ENCODE results near the gene CENPI. TPM values are rescaled to one million over a fixed set of nuclear protein-coding genes. Genes with fewer than 3 reads are reported as not detected.
A peak's percentile ranks its signal among the peaks of the same experiment; 100 is the strongest.

Gene CENPI
- polyA plus RNA-seq, 1 donor (not counting 4 experiments of a cell fraction or from before 2014, with no cell fraction given) = 10.5 TPM

- Histone ChIP-seq H3K9ac (ENCODE audit: control insufficient read depth, extremely low read depth, insufficient read depth, low read length) (no peak overlapping the region), H3K79me2 (ENCODE audit: control insufficient read depth, insufficient read depth, low read length) (no peaks in the 10 kb centered on the region), H2AFZ (ENCODE audit: control insufficient read depth, low read length) (no peak overlapping the region), H3K36me3 (ENCODE audit: control insufficient read depth in 2 of 2, extremely low read depth in 1 of 2, insufficient read depth in 2 of 2, low read length in 2 of 2) (no peaks in the 10 kb centered on the region), H3K4me1 (ENCODE audit: control insufficient read depth, extremely low read depth, insufficient read depth, low read length) (no peaks in the 10 kb centered on the region), H3K9me1 (ENCODE audit: control insufficient read depth, extremely low read depth, insufficient read depth, low read length) (no peaks in the 10 kb centered on the region), H3K4me3 (ENCODE audit: control insufficient read depth in 2 of 3, extremely low read depth in 1 of 3, insufficient read depth in 2 of 3, low read depth in 1 of 3, low read length in 3 of 3) (no peak overlapping the region), H3K27me3 (ENCODE audit: control insufficient read depth, extremely low read depth, insufficient read depth, low read length) (no peaks in the 10 kb centered on the region), H3K9me3 (ENCODE audit: control insufficient read depth, low read depth, low read length) (no peaks in the 10 kb centered on the region), H3K27ac (ENCODE audit: control insufficient read depth, insufficient read depth, low read length) (no peak overlapping the region), H4K20me1 (ENCODE audit: control insufficient read depth, extremely low read depth, insufficient read depth, low read length) (no peaks in the 10 kb centered on the region), H3K4me2 (ENCODE audit: control insufficient read depth, extremely low read depth, insufficient read depth, low read depth, low read length) (no peak overlapping the region)
- FAIRE-seq (no peak), DNase-seq (ENCODE audit: low read depth, low spot score) (no peak)
- no peak for TF ChIP-seq CTCF (optimal IDR thresholded peaks at IDR 0.05 in 1 of 3, IDR thresholded peaks at IDR 0.05 in 1 of 3, conservative IDR thresholded peaks at IDR 0.05 in 1 of 3; ENCODE audit: extremely low read depth in 1 of 3, insufficient read depth in 2 of 3, low read length in 3 of 3)
- no peak for TF ChIP-seq EZH2 (IDR thresholded peaks at IDR 0.05; ENCODE audit: low read length)
- dilution Hi-C loops (cut with MboI; ENCODE audit: extremely low pct_ligation_motif_present, low sequenced_read_pairs) = no loop called here
Measured at GRCh38 chrX:101071582-101071981, 26.4 kb upstream of the CENPI start.

- dilution Hi-C loops (cut with MboI; ENCODE audit: extremely low pct_ligation_motif_present, low sequenced_read_pairs) = no loop called here
- H3K9ac ChIP-seq (ENCODE audit: control insufficient read depth, extremely low read depth, insufficient read depth, low read length) = no peak within 1 kb of the TSS
- DNase-seq (ENCODE audit: low read depth, low spot score) (no peak), FAIRE-seq (no peak)
- peak within 1 kb of the TSS; percentile 6 for H2AFZ ChIP-seq (ENCODE audit: control insufficient read depth, low read length)
- H3K27me3 ChIP-seq (ENCODE audit: control insufficient read depth, extremely low read depth, insufficient read depth, low read length) = no peaks in the 10 kb centered on the region
- peak within 1 kb of the TSS; percentile 27 for H3K4me2 ChIP-seq (ENCODE audit: control insufficient read depth, extremely low read depth, insufficient read depth, low read depth, low read length)
- H3K36me3 ChIP-seq (ENCODE audit: control insufficient read depth in 2 of 2, extremely low read depth in 1 of 2, insufficient read depth in 2 of 2, low read length in 2 of 2) = no peaks in the 10 kb centered on the region
- no peaks in the 10 kb centered on the region for H4K20me1 ChIP-seq (ENCODE audit: control insufficient read depth, extremely low read depth, insufficient read depth, low read length)
- no peak within 1 kb of the TSS for H3K27ac ChIP-seq (ENCODE audit: control insufficient read depth, insufficient read depth, low read length)
- no peaks in the 10 kb centered on the region for H3K9me3 ChIP-seq (ENCODE audit: control insufficient read depth, low read depth, low read length)
- H3K4me1 ChIP-seq (ENCODE audit: control insufficient read depth, extremely low read depth, insufficient read depth, low read length) = no peaks in the 10 kb centered on the region
- no peaks in the 10 kb centered on the region for H3K79me2 ChIP-seq (ENCODE audit: control insufficient read depth, insufficient read depth, low read length)
- H3K9me1 ChIP-seq (ENCODE audit: control insufficient read depth, extremely low read depth, insufficient read depth, low read length) = no peaks in the 10 kb centered on the region
- H3K4me3 ChIP-seq (ENCODE audit: control insufficient read depth in 2 of 3, extremely low read depth in 1 of 3, insufficient read depth in 2 of 3, low read depth in 1 of 3, low read length in 3 of 3) = no peak within 1 kb of the TSS
- TF ChIP-seq CTCF (optimal IDR thresholded peaks at IDR 0.05 in 1 of 3, IDR thresholded peaks at IDR 0.05 in 1 of 3, conservative IDR thresholded peaks at IDR 0.05 in 1 of 3; ENCODE audit: extremely low read depth in 1 of 3, insufficient read depth in 2 of 3, low read length in 3 of 3) = no peak
- no peak for TF ChIP-seq EZH2 (IDR thresholded peaks at IDR 0.05; ENCODE audit: low read length)
Measured at GRCh38 chrX:101078716-101079598, 19.0 kb upstream of the CENPI start, which contains the start of gene TMEM35A. TSS of gene TMEM35A (plus strand) at chrX:101078879. CDS start at chrX:101079003, 124 bp downstream.

Data from keratinocyte (primary cell).